ENCODE results near the gene SUN3.

DNA sequence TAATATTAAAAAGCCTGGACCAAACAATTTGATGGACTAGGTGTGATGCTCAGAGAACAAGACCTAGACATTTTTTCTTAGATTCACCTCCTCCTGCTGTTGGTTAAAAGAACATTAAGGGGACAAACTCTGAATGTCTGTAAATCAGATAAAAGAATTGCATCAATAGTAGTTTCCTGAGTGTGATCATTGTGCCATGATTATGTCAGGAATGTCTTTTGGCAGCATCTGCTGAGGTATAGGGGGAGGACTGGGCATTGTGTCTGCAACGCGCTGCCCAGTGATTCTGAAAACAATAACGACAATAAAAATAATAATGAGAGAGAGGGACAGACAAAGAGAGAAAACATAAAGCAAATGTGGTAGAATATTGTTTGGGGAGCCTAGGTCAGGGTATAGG, 13.3 kb upstream of the SUN3 start:
- TF ChIP-seq RUNX3 (IDR thresholded peaks at IDR 0.05; ENCODE audit: low read length), result no peak
- no peak for TF ChIP-seq SREBF2 (IDR thresholded peaks at IDR 0.05; ENCODE audit: low read length)
- no peak for TF ChIP-seq EZH2 (IDR thresholded peaks at IDR 0.05; ENCODE audit: borderline replicate concordance, control insufficient read depth, low read depth, low read length)
- TF ChIP-seq BMI1 (IDR thresholded peaks at IDR 0.05; ENCODE audit: borderline replicate concordance), result no peak
- no peak for TF ChIP-seq JUND (IDR thresholded peaks at IDR 0.05; ENCODE audit: low read depth, low read length)
- TF ChIP-seq MTA3 (IDR thresholded peaks at IDR 0.05; ENCODE audit: borderline replicate concordance, low read length), result no peak
- no peak for TF ChIP-seq CTCF (IDR thresholded peaks at IDR 0.05 in 2 of 3, conservative IDR thresholded peaks at IDR 0.05 in 1 of 3; ENCODE audit: control insufficient read depth in 2 of 3, extremely low read depth in 1 of 3, insufficient read depth in 1 of 3, low read depth in 3 of 3, low read length in 3 of 3)
- TF ChIP-seq MAX (IDR thresholded peaks at IDR 0.05; ENCODE audit: low read depth, low read length), result no peak
- no peak for TF ChIP-seq EP300 (IDR thresholded peaks at IDR 0.05; ENCODE audit: borderline replicate concordance in 1 of 2, control insufficient read depth in 1 of 2, low read depth in 2 of 2, low read length in 2 of 2)
- TF ChIP-seq HDAC6 (IDR thresholded peaks at IDR 0.05; ENCODE audit: unreplicated experiment), result no peak
- TF ChIP-seq REST (IDR thresholded peaks at IDR 0.05; ENCODE audit: low read depth, low read length), result no peak
- TF ChIP-seq SIN3A (IDR thresholded peaks at IDR 0.05; ENCODE audit: low read depth, low read length), result no peak
- no peak for TF ChIP-seq KDM1A (IDR thresholded peaks at IDR 0.05; ENCODE audit: borderline replicate concordance)

All from GM12878 (cell line).